ENCODE results near the gene EBPL.

DNA sequence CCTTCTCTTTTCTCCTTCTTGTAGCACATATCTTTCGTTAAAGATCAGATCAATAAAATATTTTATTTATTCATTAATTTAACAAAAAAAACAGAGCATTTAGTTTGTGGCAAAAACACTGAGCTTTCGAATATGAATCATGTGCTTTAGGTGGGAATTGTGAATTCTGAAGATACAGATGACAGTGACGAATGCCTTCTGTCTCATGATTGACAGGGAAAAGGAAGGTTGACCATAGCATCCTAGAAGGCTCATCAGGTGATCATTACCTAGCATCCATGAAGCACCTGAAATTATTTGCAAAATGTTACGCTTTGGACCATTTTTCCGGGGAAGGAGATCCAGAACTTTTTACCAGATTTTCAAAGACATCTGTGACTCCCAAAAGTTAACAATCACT lies 59.1 kb downstream of the EBPL start:
- TF ChIP-seq, protein P1, sequence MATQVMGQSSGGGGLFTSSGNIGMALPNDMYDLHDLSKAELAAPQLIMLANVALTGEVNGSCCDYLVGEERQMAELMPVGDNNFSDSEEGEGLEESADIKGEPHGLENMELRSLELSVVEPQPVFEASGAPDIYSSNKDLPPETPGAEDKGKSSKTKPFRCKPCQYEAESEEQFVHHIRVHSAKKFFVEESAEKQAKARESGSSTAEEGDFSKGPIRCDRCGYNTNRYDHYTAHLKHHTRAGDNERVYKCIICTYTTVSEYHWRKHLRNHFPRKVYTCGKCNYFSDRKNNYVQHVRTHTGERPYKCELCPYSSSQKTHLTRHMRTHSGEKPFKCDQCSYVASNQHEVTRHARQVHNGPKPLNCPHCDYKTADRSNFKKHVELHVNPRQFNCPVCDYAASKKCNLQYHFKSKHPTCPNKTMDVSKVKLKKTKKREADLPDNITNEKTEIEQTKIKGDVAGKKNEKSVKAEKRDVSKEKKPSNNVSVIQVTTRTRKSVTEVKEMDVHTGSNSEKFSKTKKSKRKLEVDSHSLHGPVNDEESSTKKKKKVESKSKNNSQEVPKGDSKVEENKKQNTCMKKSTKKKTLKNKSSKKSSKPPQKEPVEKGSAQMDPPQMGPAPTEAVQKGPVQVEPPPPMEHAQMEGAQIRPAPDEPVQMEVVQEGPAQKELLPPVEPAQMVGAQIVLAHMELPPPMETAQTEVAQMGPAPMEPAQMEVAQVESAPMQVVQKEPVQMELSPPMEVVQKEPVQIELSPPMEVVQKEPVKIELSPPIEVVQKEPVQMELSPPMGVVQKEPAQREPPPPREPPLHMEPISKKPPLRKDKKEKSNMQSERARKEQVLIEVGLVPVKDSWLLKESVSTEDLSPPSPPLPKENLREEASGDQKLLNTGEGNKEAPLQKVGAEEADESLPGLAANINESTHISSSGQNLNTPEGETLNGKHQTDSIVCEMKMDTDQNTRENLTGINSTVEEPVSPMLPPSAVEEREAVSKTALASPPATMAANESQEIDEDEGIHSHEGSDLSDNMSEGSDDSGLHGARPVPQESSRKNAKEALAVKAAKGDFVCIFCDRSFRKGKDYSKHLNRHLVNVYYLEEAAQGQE (IDR thresholded peaks at IDR 0.05; ENCODE audit: insufficient read depth in 1 of 2, low read depth in 2 of 2, low read length in 1 of 2): no peak
- TF ChIP-seq, protein P2, sequence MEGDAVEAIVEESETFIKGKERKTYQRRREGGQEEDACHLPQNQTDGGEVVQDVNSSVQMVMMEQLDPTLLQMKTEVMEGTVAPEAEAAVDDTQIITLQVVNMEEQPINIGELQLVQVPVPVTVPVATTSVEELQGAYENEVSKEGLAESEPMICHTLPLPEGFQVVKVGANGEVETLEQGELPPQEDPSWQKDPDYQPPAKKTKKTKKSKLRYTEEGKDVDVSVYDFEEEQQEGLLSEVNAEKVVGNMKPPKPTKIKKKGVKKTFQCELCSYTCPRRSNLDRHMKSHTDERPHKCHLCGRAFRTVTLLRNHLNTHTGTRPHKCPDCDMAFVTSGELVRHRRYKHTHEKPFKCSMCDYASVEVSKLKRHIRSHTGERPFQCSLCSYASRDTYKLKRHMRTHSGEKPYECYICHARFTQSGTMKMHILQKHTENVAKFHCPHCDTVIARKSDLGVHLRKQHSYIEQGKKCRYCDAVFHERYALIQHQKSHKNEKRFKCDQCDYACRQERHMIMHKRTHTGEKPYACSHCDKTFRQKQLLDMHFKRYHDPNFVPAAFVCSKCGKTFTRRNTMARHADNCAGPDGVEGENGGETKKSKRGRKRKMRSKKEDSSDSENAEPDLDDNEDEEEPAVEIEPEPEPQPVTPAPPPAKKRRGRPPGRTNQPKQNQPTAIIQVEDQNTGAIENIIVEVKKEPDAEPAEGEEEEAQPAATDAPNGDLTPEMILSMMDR (IDR thresholded peaks at IDR 0.05): no peak
- no peak for TF ChIP-seq TCF7L2 (IDR thresholded peaks at IDR 0.05; ENCODE audit: low read depth, low read length)
- TF ChIP-seq SIN3A (IDR thresholded peaks at IDR 0.05; ENCODE audit: borderline replicate concordance, insufficient read depth, low read depth, low read length): no peak
